M059J (cell line): ENCODE data around the gene ARMC8. TPM values are rescaled to one million over a fixed set of nuclear protein-coding genes. Genes with fewer than 3 reads are reported as not detected.

Experiments used
- DNase-seq: peaks from one replicate; pipeline ENCODE4 v3.0.0-alpha.2; 2012; ENCODE audit warnings: low read depth
- total RNA-seq: library from RNA; depleted of rRNA; stranded (reverse); fragments of >200 nt; shearing (Covaris generic); gene quantifications from 2 replicates; pipeline ENCODE4 v1.2.3, GENCODE V29; 2014

ARMC8 gene
- total RNA-seq, 1 experiment from 2014 or later = 53.1 TPM

- peak; percentile 52 for DNase-seq
These were observed 62.5 kb downstream of the ARMC8 start for GRCh38 chr3:138249636-138250035.

GRCh38 chr3:138253609-138254008 lies 66.5 kb downstream of the ARMC8 start:
- DNase-seq = no peak

- DNase-seq = no peak
These were observed 67.1 kb downstream of the ARMC8 start for GRCh38 chr3:138254216-138254615.

- DNase-seq = peak; percentile 79
These were observed 68.9 kb downstream of the ARMC8 start for GRCh38 chr3:138256022-138256421.

GRCh38 chr3:138257986-138258385 lies 70.9 kb downstream of the ARMC8 start:
- no peak for DNase-seq

GRCh38 chr3:138259126-138259525 lies 72.0 kb downstream of the ARMC8 start:
- DNase-seq = no peak

GRCh38 chr3:138260611-138261010 lies 73.5 kb downstream of the ARMC8 start:
- DNase-seq = no peak

GRCh38 chr3:138263104-138263503 lies 76.0 kb downstream of the ARMC8 start:
- DNase-seq = no peak

- peak; percentile 18 for DNase-seq
These were observed 78.6 kb downstream of the ARMC8 start for GRCh38 chr3:138265745-138266144.

GRCh38 chr3:138267083-138267482 lies 80.0 kb downstream of the ARMC8 start:
- no peak for DNase-seq

- DNase-seq = no peak
These were observed 83.1 kb downstream of the ARMC8 start for GRCh38 chr3:138270245-138270644.

GRCh38 chr3:138271189-138271794 lies 84.2 kb downstream of the ARMC8 start:
- no peak for DNase-seq

- DNase-seq = no peak
These were observed 94.5 kb downstream of the ARMC8 start for GRCh38 chr3:138281561-138281960.

- no peak for DNase-seq
These were observed 95.7 kb downstream of the ARMC8 start for GRCh38 chr3:138282836-138283235.

- DNase-seq = no peak
These were observed 97.0 kb downstream of the ARMC8 start for GRCh38 chr3:138284079-138284478.

- DNase-seq = peak; percentile 12
These were observed 97.9 kb downstream of the ARMC8 start for GRCh38 chr3:138284957-138285477.

- DNase-seq = no peak
These were observed 102.2 kb downstream of the ARMC8 start for GRCh38 chr3:138289260-138289659.

GRCh38 chr3:138289701-138290100 lies 102.6 kb downstream of the ARMC8 start:
- no peak for DNase-seq

GRCh38 chr3:138296639-138297038 lies 109.5 kb downstream of the ARMC8 start:
- DNase-seq = no peak

GRCh38 chr3:138297059-138297607 lies 110.0 kb downstream of the ARMC8 start:
- no peak for DNase-seq

GRCh38 chr3:138297876-138298275 lies 110.8 kb downstream of the ARMC8 start:
- no peak for DNase-seq

GRCh38 chr3:138300647-138301046 lies 113.5 kb downstream of the ARMC8 start:
- DNase-seq = no peak

- DNase-seq = no peak
These were observed 116.4 kb downstream of the ARMC8 start for GRCh38 chr3:138303474-138303873.

- DNase-seq = no peak
These were observed 120.8 kb downstream of the ARMC8 start for GRCh38 chr3:138307899-138308298.
